Measurements from ENCODE around the gene TNFRSF14.
"Not testable (repeated sequence)": the region's sequence is repeated elsewhere in the genome, so short reads cannot be mapped to it uniquely, and the experiment has no call there.

TNFRSF14 gene

DNA sequence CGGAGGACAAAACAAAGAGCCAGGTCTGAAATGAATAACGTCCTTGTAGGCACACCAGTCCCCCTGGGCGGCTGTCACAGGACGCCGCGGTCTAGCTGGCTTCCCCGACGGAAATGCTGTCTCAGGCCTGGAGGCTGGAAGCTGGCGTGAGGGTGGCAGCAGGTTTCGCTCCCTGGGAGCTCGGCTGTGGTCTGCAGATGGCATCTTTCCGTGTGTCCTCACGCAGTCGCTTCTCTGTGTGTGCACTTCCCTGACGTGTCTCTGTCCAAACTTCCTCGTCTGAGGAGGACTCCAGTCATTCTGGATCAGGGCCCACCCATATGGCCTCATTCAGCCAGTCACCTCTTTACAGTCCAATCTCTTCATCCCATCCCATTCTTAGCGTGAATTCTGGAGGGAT lies 14.2 kb downstream of the TNFRSF14 start:
- DNase-seq, result no peak

DNA sequence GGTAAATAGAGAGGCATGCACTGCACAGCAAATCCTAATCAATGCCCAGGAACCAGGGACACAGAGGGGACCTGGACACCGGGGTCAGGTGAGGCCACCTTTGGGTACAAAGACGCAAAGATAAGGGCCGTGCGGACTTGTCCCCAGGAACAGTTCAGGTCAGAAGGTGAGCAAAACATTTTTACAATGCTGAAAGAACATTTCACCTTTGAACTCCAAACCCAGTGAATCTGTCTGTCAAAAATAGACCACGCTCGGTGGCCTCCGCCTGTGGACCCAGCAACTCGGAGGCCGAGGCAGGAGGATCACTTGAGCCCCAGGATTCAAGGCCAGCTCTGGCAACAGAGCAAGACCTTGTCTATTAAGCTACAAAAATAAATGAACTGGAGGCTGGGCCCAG lies 15.2 kb downstream of the TNFRSF14 start:
- DNase-seq, result no peak

DNA sequence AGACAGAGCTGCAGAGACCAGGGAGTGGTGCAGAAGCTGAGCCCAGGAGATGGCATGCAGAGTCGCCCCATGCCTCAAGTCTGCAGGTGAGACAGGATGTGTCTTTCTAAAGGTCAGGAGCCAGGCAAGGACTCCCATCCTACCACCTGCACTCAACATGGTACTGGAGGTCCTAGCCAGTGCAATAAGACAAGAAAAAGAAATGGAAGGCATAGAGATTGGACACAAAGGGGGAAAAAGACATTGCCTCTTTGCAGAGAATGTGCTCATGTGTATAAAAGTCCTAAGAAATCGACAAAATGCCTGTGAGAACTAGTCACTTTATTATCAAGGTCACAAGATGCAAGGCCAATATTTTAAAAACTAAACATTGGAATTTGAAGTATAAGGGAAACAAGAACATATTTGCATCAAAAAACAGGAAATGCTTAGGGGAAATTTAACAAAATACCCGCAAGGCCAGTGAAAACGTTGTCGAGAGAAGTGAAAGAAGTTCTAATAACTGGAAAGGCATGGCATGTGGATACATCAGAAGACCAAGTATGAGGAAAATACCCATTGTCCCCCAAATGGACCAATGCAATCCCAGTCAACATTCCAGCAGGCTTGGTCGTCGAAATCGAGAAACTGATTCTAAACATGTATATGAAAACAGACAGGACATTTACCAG lies 17.2 kb downstream of the TNFRSF14 start:
- DNase-seq, result no peak

DNA sequence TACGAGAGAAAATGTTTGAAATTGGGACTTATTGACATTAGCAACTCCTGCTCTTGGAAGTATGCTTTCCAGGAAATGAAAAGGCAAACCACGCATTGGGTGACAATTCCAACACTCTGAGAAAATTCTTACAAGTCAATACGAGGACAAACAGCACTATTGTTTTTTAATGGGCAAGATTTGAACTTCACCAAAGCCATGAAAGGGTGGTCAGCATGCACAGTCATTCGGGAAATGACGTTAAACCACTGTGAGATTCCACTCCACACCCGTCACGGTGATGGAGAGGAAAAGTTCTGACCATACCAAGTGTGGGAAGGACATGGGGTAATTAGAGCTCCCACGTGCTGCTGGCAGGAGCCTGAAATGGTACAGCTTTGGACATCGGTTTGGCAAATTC lies 18.2 kb downstream of the TNFRSF14 start:
- no peak for DNase-seq

DNA sequence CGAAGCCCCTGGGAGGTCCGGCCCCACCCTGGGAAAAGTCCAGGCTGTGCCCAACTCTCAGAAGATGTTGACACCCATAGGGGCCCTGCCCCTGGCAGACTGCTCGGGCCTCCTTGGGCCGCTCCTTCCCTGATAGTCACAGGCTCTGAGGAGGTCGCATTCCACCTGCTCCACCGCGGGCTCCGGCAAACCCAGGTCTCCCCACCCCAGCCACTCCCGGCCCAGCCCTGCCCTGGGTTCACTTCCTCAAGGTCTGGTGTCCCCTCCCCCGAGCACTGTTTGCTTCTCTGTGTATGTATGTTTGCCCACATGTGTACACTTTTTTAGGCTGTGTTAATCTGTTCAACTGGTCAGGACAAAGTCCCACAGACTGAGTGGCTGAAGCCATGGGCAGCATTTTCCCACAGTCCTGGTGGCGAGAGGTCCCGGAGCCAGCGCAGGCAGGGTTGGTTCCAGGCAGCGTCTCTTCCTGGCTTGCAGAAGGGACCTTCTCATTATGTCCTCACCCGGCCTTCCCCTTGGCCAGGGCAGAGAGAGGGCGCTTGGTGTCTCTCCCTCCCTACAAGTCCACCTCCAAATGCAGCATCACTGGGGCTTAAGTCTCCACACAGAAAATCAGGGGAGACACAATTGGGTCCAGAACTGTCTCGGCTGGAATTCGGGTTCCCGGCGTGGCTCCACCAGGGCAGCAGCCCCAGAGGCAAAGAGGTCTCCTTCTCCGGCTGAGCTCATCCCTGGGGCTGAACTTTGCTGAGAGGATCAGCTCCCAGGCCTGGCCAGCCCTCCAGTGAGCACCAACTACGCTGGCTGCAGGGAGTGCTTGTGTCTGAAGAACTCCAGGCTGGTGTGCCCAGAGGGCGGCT lies 19.9 kb downstream of the TNFRSF14 start:
- DNase-seq, result peak; percentile 22

DNA sequence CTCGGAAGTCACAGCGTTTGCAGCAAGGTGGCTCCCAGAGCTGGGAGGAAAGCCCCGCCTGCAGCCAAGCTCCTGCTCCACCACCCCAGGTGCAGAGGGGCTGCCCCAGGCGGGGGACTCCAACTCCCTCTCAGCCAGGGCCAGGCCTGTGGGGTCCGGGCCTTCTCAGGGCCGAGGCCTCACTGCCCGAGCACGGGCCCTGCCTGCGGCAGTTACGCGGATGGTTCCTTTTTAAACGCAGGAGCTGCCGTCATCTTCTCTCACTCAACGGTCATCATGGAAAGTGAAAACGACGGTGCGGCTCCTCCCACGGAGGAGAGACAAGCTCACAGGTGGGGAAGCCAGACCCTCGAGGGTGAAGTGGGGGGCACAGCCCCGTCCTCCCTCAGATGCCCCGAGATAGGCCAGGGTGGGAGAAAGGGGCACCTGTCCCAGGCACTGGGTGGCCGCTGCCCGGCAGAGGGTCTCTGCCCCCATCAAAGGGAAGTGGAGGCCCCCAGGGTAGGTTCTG lies 21.4 kb downstream of the TNFRSF14 start:
- DNase-seq, result not testable (repeated sequence)

DNA sequence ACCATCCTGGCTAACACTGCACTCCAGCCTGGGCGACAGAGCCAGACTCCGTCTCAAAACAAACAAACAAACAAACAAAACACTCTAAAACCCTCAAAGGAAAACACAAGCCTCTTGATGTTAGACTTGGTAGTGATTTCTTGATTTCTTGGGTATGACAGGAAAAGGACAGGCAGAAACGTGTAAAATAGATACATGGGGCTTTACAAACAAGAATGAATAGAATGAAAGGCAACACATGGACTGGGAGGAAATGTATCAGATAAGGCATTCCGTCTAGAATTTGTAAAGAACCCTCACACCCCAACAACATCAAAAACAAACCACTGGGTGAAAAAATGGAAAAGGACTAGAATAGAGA lies 22.6 kb downstream of the TNFRSF14 start:
- no peak for DNase-seq

DNA sequence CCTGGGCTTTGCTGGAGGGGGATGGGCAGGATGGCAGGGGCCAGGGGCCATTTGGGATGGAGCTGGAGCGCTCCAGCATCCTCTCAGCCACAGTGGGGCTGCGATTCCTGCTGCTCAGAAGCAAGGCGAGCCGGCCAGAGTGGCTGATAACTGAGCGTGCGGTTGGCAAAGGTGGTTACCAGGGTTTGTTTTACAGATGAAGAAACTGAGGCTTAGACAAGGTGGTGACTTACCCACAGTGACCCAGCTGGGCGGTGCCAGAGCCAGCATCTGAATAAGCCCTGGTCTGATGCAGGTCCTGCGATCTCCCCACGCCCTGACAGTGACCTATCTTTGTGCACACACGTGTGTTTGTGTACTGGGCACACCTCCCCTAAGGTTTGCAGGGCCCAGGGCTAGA lies 24.5 kb downstream of the TNFRSF14 start:
- DNase-seq, result no peak

DNA sequence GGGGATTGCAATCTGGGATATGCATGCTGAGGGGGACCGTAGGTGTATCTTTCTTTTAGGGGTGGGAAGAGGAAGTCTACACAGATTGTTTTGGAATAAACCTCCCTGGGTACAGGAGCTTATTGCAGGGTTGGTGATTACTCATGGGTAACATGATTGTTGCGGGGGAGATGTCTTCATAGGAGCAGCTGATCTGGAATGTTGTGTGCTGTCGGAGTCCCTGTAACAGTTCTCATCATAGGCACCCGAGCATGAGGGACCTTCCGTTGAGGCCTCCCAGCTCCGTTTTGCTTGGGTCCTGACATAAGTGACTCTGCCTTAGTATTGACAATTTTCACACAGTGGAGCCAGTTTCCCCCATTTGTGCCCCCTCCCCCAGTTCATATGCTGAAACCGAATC lies 26.2 kb downstream of the TNFRSF14 start:
- DNase-seq, result no peak

DNA sequence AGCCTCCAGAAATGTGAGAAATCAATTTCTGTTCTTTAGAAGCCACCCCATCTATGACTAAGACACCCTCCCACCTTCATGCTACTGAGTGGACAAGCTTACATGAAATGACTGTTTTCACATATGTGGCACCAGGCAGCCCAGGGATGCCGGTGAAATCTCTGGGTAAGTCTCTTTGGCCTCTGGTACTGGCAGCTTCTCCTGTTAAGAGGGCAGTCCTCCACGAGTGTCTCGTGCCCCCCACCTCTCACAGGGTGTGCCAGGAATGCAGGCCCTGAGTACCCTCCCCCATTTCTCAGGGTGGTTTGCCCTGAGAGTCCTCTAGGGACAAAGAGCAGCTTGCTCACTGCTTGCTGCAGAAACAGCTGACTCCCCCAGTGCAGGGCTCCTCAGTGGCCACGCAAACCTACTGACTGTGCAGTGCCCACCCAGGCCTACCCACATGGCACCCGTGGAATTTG lies 27.2 kb downstream of the TNFRSF14 start:
- no peak for DNase-seq

DNA sequence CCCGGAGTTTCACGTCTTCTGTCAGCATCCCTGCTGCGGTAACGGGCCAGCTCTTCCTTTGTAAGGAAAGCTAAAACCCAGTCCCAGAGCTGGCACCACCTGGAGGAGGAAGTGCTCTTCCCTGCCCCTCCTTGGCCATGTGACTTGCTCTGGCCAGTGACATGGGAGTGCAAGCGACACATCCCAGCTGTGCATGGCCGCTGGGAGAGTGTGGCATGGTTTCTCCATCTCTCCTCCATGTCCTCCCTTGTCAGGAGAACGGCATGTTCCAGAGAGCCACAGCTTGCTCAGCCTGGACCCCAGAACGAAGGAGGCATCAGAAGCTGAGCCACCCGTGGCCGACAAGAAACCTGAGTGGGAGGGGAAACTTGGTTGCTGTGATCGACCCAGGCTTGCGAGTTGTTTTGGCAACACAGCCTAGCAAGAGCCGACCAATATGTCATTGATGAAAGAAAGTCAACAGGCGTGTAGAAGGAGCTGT lies 27.7 kb downstream of the TNFRSF14 start:
- no peak for DNase-seq

DNA sequence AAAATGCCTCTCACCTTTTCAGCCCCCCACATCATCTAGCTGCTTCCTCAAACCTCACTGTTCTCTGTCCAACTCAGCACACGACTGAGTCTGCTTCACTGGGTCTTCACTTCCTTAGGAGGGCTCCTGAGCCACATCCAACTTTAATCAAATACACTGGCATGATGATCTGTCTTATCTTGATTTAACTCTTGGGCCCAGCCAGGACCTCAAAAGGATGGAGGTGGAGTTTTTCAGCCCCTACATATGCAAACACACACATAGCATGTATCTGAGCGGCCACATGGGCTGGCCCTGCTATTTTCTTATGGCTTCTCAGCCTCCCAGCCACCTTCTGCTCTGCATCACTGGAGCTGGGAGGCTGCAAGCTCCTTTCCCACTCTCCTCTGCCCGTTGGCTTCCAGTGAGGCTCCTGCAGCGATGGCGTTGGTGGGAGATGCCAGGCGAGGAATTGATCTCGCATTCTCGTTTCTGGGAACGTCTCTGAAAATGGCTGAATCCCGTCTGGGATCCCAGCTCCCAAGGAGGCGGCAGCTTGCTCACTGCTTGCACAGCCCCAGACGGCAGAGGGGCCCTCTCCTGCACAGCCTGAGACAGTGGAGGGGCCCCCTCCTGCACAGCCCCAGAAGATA lies 28.6 kb downstream of the TNFRSF14 start:
- no peak for DNase-seq

DNA sequence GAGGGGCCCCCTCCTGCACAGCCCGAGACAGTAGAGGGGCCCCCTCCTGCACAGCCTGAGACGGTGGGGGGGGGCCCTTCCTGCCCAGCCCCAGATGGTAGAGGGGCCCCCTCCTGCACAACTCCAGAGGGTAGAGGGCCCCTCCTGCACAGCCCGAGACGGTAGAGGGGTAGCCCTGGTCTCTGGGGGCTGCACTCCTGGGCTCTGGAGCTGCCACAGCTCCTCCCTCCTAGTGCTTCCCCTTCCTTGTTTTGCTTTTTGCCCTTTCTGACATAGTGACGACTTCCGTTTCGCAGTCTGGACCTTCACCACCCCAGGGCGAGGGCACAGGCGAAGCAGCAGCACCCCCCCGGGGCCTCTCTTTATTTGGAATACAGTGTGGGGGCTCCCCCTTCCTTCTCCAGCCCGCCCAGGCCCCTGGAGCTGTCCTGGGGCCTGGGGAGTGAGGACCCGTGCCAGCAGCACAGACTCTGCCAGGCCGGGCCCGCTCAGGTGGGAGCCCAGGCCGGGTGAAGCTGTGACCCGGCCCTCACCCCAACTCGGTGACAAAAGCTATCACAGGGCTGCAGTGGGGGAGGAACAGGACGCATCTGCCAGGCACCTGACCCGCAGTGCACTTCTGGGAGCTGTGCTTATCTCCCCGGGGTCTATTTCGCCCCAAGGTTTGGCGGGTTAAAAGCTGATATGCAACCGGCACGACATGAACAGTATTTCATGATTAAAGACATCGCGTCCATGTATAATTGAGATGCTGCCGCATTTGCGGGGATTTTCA lies 29.3 kb downstream of the TNFRSF14 start:
- peak; percentile 80 for DNase-seq

DNA sequence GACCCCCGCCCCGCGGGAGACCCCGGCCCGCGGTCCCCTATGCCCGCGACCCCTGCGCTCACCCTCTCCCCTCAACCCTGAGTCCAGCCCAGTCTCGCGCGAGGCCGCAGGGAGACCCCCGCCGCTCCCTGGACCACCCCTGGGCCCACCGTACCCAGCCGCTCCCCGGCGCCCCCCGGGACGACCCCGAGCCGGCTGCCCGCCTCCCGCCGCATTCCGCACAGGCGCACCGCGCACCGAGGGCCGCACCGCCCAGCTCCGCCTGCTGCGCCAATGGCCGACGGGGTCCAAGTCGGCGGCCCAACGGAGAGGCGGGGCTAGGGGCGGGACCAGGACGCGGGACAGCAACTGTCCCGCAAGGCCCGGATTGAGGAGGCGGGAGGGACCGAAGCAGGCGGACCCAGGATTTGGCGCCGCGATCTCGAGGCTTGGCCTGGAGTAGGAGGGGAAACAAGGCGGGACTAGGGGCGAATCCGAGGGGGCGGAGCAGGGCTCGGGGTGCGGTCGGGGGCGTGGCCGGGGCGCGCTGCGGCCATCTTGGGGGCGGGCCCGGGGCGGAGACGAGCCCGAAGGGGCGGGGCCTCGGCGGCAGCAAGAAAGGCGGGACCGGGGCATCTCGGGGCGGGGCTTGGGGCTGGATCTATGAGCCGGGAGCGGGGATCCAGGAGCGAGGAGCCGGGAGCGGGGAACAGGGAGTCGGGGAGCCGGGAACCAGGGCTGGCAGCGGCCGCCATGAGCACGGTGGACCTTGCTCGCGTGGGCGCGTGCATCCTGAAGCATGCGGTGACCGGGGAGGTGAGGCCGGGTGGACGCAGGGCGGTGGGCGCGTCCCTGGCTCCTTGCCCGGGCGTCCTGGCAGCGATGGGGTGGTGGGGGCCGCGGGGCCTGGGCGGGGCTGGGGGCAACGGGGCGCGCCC lies 30.2 kb downstream of the TNFRSF14 start, which contains the start of gene PRXL2B:
Gene PRXL2B, plus strand, starts transcription at position 624 of the 917 bp plus-strand sequence. Its CDS starts 109 bp downstream, at position 733.
- DNase-seq, result peak; percentile 97

DNA sequence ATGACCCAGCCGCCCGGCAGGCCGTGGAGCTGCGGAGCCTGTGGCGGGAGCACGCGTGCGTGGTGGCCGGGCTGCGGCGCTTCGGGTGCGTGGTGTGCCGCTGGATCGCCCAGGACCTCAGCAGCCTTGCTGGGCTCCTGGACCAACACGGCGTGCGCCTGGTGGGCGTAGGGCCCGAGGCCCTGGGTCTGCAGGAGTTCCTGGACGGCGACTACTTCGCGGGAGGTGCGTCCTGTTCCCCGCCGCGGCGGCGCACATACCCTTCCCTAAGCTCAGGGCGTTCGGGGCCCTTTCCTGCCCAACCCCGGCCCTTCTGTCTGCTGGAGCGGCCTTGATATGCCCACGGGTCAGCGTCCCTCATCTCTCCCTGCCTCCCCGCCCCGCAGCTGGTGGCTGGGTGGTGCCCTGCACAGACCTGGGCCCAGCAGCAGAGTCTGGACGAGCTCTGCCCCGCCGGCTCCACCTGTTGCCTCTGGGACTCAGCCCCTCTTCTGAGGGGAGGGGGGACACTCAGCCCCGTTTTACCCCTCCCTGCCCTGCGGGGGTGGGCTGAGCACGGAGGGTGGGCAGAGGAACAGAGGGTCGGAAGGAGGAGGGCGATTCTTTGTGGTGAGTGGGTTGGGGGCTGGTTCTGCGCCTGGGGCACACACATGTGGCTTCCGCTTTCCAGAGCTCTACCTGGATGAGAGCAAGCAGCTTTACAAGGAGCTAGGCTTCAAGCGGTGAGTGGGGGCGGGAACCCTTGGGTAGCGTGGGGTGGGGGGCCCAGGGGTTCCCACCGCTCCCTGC lies 31.1 kb downstream of the TNFRSF14 start:
- no peak for DNase-seq

DNA sequence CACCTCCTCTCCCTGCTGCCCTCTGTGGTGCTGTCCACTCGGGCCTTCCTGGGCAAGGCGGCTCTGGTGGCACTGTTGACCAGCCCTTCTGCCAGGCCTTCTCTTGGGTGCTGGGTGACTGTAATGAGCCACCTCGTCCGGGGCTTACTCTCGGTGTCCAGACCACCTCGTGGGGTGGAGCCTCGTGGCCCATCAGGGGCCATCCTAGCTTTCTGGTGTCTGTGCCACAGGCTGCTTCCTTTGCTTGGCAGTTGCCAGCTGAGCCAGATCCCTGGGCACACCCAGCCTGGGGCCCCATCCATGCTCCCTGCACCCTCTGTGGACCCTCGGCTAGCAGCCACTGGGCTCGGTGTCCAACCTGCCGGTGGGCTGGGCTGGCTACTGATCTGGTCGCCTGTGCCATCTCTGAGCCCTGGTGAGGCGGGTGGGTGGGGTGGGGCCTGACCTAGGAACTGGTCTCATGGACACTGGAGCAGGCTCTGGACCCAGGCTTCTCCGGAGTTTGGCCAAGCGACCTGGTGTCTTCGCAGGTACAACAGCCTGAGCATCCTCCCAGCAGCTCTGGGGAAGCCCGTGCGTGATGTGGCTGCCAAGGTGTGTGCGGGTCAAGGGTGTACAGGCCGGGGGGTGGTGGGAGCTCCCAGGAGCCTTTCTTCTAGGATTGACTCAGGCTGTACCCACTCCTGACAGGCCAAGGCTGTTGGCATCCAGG lies 31.8 kb downstream of the TNFRSF14 start:
- DNase-seq, result no peak

DNA sequence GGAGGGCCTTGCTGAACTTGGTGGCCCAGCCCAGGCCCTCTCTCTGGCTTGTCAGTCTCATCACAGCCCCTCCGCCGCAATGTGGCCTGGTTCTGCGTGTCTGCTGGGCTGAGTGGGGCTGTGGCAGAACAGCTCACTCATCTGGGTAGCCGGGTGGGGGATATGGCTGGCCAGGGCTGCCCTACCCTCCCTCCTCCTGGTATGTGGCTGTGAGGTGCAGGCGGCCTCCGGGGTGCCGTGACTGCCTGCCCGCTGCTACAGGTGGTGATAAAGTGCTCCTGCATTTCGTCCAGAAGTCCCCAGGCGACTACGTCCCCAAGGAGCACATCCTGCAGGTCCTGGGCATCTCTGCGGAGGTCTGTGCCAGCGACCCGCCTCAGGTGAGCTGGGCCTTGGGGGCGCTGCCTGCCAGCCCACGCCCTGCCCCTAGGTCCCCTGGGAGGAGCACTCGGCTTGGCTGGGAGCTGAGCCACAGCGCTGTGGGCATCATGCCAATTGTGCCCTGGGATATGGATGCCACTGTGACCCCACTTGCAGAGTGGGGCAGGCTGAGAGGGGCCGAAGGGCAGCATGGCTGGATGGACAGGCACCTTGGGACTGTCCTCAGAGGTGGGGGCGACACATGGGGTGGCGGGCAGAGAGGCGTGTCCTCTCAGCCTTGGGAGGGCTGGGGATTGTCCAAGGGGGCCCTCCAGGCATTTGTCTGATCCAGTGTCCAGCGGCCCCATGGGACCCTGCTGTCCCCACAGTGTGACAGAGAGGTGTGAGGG lies 32.7 kb downstream of the TNFRSF14 start:
- no peak for DNase-seq

DNA sequence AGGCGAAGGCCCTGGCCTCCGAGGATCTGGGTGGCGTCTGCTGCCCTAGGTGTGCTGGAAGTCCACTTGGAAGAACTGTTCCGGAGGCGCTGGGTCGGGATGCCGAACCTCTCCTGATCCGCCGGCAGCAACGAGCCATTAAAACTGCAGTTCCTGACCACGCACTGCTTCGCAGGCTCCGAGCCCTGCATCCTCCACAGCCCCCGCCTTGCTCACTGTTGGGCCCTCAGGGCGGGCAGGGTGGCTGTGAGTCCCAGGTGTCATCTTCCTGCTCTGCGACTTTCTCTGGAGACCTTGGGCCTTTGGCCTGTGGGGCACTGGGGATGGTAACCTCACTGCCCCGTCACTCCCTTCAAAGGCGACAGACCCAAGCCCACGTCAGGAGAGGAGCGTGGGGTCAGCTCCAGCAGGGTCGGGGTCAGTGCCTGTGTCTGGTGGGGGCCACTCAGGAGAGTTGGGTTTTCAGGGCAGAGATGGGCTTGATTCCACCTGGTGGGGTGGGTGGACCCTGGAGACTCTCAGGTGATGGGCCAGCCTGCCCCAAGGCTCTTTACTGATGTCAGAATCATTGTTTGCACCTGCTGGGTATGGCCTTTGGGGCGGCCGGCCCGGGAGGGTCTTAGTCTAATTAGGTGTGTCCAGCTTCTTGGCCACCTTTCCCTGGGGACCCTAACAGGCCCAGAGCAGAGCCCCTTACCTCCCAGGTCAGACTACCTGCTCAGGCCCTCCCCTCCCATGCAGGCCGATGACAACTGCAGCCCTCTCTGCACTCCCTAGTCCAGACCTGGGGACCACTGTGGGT lies 33.5 kb downstream of the TNFRSF14 start:
- DNase-seq, result no peak
